IPS-NIHi11 (cell line): Measurements from ENCODE around the gene GFER.
A peak's percentile ranks its signal among the peaks of the same experiment; 100 is the strongest.
"Not testable (repeated sequence)": the region's sequence is repeated elsewhere in the genome, so short reads cannot be mapped to it uniquely, and the experiment has no call there.

Experiments
- DNase-seq: peaks from one replicate; pipeline ENCODE4 v3.0.0; 2012; ENCODE audit warnings: mixed read lengths, low spot score

GFER gene

DNA sequence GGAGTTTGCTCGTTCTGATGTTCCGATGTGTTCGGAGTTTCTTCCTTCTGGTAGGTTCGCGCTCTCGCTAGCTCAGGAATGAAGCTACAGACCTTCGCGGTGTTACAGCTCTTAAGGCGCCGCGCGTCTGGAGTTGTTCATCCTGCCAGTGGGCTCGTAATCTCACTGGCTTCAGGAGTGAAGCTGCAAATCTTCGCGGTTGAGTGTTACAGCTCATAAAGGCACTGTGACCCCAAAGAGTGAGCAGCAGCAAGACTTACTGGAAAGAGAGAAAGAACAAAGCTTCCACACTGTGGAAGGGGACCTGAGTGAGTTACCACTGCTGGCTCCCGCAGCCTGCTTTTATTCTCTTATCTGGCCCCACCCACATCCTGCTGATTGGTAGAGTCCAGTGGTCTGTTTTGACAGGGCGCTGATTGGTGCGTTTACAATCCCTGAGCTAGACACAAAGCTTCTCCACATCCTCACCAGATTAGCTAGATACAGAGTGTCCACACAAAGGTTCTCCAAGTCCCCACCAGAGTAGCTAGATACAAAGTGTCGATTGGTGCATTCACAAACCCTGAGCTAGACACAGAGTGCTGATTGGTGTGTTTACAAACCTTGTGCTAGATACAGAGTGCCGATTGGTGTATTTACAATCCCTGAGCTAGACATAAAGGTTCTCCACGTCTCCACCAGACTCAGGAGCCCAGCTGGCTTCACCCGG lies 26.4 kb upstream of the GFER start:
- DNase-seq: not testable (repeated sequence)

DNA sequence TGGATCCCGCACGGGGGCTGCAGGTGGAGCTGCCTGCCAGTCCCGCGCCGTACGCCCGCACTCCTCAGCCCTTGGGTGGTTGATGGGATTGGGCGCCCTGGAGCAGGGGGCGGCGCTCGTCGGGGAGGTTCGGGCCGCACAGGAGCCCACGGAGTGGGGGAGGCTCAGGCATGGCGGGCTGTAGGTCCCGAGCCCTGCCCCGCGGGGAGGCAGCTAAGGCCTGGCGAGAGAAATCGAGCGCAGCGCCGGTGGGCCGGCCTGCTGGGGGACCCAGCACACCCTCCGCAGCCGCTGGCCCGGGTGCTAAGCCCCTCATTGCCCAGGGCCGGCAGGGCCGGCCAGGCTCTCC lies 25.9 kb upstream of the GFER start:
- DNase-seq: not testable (repeated sequence)

DNA sequence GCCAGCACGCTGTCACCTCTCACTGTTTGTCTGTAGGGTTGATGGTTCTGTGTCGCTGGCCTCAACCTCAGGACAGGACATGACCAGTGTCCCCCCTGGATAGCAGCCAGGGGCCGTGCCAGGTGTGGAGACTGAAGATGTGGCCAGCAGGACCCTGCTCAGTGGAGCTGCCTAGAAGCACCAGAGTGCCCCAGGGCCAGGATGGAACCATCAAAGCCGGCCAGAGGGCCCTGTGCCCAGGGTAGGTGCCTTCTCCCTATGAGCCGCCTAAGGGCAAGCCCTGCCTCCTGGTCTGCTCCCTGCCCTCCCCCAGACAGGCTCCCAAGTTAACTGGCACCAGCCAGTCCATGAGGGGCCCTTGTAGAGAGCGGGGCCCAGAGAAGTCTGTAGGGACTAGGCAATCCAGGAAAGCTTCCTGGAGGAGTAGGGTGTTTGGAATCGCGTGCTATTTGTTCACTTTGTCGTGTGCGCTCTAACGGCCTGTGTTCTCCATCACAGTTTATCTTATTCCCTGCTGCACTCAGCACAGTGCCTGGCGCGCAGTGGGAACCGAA lies 25.2 kb upstream of the GFER start:
- no peak for DNase-seq

DNA sequence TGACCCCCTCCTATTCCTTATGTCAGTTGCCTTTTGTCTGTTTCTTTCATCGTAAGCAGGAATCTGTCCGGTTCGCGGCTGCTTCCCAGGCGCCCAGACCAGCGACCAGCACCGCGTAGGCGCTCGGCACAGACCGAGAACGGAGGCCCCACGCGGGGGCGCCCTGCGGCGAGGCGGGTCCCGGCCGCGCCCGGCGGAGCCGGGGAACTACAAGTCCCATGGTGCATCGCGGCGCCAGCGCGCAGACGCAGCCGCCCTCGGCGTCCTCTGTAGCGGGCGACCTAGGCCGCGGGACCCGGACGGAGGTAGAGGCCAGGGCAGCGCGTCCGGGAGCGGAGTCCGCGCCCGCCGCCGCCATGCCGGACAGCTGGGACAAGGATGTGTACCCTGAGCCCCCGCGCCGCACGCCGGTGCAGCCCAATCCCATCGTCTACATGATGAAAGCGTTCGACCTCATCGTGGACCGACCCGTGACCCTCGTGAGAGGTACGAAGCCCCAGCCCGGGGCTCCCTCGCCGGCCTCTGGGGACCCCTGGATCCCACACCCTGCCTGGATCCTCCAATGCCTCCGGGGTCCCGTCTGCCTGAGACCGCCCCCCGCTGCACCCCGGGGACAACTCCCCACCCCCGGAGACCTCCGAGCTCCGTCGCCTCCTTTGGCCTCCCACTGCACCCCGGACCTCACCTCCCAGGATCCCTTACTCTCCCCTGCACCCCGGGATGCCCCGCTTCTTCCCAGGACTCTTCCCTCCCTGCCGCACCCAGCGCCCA lies 24.5 kb upstream of the GFER start, which contains the start of gene NDUFB10:
Gene NDUFB10 (plus strand): TSS at position 270 of the 771 bp plus-strand sequence. CDS start 87 bp downstream, at position 357.
- peak; percentile 92 for DNase-seq

DNA sequence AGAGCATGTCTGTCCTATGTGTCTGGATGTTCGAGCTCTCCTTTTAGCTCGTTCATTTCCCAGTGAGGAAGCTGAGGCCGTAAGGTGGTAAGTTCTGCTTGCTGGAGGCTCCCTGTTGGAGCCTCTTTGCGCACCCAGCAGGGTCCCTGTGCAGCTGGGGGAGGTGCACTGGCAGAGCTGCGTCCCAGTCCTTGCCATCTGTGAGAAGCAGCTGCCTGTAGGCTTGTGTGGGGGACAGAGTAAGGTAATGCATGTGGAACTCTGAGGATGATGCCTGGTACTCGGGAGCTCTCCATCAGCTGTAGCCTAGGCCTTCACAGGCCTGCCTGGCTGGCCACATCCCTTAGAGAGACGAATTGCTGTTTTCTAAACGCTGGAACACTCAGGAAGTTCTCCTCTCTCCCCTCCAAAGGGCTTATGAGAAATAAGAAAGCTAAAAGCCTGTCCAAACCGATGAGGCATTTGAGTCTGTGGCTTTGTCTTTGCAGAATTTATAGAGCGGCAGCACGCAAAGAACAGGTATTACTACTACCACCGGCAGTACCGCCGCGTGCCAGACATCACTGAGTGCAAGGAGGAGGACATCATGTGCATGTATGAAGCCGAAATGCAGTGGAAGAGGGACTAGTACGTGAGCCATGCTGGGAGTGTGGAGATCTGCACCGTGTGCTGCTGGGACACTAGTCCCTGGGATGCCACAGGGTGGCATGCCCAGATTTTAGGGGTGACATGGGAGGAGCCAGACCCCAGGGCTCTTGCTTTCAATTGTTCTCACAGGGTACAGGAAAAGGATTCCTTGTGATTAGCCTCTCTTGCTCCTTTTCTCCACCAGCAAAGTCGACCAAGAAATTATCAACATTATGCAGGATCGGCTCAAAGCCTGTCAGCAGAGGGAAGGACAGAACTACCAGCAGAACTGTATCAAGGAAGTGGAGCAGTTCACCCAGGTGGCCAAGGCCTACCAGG lies 23.0 kb upstream of the GFER start:
- no peak for DNase-seq

DNA sequence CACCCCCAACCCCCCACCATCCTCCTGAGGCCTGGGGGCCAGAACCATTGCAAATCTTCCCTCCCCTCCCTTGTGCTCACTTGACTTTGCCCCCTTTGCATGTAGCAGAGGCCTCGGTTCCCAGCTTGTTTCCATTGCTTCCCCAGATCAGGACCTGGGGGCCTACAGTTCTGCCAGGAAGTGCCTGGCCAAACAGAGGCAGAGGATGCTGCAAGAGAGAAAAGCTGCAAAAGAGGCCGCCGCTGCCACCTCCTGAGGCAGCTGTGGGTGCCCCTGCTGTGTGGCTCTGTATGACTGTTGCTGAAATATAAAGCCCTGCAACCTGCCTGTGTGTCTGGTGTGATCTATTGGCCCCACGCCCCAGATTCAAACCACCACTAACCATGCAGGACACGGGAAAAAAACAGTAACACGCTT lies 22.3 kb upstream of the GFER start:
- no peak for DNase-seq

DNA sequence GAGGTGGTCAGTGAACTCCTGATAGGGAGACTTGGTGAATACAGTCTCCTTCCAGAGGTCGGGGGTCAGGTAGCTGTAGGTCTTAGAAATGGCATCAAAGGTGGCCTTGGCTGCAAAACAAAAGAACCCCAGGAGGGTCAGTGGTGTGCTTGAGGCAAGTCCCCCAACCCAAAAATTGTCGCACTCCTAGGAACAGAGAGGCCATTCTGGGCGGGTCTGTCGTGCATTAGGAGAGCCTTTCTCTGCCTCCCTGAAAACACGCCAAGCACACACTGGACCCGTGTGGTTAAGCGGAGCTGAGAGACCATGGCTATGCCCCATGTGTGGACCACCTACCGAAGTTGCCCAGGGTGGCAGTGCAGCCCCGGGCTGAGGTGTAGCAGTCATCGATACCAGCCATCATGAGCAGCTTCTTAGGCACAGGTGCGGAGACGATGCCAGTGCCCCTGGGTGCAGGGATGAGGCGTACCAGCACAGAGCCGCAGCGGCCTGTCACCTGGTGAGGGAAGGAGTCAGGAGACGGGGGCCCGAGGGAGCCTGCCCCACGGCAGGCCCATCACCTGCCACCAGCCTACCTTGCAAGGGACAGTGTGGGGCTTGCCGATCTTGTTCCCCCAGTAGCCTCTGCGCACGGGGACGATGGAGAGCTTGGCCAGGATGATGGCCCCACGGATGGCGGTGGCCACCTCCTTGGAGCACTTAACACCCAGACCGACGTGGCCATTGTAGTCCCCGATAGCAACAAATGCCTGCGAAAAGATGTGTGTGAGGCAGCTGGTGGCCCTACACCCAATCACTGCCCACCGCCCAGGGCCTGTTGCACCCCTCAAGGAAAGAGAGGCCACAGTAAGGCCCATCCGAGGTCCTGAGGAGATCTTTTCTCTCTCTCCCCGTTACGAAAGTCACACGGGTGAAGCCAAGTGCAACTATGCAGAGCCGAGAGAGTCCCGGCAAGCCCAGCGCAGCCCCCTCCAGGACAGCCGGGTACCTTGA lies 21.5 kb upstream of the GFER start:
- DNase-seq: not testable (repeated sequence)

DNA sequence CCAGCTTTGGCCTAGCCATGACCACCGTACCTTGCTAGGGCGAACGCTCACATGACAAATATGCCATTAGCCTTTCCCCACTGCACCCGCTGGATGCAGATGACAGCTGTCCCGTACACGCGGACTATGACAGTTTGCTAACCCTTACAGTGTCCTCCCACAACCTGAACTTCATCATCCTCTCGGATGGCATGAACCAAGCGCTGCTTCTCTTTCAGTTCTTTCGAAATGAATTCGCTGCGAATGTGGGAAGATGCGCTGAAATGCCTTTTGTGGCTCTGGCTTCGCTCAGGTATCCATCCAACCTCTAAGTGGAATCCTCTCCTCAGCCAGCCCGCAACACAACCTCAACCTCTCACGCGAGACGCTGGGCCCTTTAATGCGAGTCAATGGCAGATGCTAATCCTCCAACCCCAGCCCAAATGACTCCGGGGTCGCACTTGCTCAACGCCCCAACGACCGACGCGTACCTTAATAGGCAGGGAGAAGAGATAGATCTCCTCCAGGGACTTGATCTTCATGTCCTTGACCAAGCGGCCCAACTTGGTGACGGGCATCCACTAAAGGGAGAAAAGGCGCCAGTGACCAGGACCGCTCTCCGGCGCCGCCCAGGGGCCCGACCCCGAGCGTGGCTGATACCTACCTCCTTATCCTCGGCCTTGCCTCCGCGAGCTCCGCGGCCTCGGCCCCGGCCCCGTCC lies 20.0 kb upstream of the GFER start:
- DNase-seq: no peak

DNA sequence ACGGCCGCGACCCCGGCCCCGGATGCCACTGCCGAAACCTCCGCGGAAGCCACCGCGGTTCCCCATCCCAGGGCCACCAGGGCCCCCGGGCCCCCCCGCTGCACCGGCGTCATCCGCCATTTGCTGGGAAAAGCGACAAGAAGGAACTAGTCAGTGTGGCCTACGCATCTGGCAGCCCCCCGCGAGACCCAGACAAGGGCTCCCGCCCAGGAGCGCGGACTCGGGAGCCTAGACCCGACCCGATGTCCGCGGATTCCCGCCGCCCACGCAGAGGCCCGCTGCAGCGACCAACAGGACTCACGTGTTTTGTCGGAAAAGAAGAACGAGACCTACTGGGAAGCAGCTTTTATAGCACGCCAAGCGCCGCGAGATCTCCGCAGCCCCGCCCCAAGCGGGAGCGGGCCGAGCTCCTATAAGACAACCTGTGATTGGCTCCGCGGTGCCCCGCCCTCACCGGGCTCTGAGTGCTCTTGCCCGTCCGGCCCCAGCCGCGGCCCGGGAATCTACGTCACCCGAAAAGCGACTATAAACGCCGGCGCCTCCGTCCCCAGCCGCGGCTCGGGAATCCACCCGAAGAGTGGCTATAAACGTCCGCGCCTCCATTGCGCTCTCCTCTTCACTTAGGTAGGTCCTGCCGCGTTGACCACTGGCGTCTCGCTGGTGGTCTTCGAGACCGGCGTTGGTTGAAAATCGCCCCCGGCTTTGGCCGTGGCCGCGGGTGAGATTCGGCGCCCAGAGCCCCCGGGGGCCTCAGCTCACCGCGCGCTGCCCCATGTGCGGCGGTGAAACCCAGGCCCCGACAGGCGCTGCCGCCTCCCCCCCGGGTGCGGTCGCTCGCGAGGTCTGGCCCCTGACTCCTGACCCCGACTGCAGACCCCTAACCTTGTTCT lies 19.2 kb upstream of the GFER start, which contains the start of gene RPS2:
Gene RPS2 (minus strand): TSS at position 321 of the 890 bp plus-strand sequence. CDS start 201 bp downstream, at position 120.
- DNase-seq: peak; percentile 99

DNA sequence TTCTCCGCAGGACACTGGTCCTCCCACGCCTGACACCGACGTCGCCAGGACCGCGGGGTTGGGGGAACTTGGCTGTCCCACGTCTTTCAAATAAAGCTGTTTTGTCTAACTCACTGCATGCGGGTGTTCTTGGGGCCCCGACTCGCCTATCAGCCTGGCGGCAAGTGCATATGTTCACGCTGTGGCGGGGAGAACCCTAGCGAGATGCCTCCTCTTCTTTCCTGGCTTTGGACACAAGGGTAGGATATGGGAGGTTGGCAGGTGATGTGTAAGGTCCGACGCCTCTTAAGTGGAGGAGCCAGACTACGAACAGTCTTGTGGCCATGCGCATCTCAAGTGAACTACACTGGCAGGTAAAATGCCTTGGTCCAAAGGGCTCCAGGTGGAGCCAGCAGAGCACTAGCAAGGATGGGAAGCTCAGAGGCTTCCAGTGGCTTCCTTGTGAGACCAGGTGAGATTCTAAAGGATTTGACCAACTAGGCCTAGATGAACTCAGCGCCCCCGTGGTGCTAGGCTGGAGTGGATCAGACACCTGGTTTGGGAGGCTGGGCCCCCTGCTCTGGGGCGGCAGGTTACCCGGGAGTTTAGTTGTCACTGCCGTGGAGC lies 18.5 kb upstream of the GFER start:
- DNase-seq: no peak

DNA sequence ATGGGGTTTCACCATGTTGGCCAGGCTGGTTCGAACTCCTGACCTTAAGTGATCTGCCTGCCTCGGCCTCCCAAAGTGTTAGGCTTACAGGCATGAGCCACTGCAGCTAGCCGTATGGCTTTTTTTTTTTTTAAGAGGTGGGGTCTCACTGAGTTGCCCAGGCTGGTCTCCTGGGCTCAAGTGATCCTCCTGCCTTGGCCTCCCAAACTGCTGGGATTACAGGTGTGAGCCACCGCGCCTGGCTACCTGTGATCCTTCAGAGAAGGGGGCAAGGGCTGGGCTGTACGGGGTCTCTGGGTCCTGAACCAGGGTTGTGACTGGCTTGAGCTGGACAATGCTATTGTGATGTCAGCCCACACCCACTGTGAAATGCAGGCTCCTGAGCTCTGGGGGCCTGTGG lies 17.5 kb upstream of the GFER start, which contains the start of gene RNF151:
Gene RNF151 (plus strand): TSS at position 397 of the 400 bp plus-strand sequence. CDS start 26 bp downstream, outside the sequence.
- DNase-seq: no peak

DNA sequence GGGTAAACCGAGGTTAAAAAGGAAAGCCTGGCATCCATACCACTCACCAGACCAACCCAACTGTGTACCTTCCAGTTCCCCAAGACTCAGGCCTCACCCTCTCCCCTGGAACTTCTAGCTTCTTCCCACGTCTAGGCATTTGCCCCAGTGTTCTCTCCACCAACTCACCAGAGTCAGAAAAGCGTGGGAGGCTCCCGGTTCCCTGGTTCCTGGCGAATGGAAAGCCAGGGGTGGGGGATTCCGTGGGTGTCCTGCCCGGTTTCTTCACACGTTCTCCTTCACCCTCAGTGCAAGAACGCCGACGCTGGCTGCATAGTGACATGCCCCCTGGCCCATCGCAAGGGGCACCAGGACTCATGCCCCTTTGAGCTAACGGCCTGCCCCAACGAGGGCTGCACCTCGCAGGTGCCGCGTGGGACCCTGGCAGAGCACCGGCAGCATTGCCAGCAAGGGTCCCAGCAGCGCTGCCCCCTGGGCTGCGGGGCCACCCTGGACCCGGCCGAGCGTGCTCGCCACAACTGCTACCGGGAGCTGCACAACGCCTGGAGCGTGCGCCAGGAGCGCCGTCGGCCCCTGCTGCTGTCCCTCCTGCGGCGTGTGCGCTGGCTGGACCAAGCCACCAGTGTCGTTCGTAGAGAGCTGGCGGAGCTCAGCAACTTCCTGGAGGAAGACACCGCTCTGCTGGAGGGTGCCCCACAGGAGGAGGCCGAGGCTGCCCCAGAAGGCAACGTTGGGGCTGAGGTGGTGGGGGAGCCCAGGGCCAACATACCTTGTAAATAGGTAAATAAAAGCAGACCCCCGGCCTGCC lies 15.6 kb upstream of the GFER start:
- no peak for DNase-seq

DNA sequence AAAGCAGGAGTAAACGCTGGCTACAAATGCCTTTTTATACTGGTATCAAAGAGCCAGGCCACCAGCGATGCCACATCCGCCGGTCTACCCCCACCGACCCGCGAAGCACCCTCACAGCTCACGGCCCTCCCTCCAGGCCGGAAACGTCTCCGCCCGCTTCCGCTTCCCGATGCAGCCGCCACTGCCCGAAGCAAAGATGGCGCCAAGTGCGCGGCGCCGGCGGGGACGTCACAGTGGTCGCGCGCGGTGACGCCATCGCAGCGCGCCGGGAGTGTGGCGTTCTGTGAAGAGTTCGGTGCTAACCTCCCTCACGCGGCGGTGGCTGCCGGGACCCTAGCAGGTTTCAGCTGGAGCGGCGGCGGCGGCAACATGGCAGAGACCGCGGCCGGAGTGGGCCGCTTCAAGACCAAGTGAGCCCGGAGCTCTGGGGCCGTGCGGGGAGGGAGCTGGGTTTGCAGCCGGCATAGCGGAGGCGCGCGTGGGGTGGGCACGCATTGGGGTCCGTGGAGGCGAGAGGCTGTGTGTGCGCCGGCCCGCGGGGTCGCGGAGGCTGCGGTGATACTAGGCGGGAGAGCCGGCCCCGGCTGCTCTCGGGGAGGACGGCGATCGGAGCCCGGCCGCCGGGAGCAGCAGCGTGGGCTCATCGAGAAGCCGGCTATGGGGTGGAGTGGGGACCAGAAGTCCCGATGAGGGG lies 12.1 kb upstream of the GFER start, which contains the start of gene TBL3:
Gene TBL3 (plus strand): TSS at position 258 of the 694 bp plus-strand sequence. CDS start 112 bp downstream, at position 370.
- DNase-seq: peak; percentile 96

DNA sequence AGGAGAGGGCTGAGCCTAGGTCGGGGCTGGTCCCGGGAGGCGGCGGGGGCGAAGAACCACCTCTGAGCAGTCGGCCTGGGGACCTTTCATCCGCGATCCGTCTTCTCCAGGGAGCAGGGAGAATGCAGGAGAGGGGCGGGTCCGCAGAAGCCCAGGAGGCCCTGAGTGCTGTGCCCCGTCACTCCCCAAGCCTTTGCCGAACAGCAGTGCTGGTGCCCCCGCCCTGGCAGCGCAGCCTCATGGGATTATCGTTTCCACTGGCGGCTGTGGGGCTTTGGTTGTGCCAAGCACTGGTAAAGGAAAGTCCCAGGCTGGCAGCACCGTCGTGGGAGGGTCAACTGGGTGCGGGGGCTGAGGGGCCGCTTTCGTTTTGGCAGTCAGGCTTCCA lies 11.5 kb upstream of the GFER start:
- DNase-seq: no peak

DNA sequence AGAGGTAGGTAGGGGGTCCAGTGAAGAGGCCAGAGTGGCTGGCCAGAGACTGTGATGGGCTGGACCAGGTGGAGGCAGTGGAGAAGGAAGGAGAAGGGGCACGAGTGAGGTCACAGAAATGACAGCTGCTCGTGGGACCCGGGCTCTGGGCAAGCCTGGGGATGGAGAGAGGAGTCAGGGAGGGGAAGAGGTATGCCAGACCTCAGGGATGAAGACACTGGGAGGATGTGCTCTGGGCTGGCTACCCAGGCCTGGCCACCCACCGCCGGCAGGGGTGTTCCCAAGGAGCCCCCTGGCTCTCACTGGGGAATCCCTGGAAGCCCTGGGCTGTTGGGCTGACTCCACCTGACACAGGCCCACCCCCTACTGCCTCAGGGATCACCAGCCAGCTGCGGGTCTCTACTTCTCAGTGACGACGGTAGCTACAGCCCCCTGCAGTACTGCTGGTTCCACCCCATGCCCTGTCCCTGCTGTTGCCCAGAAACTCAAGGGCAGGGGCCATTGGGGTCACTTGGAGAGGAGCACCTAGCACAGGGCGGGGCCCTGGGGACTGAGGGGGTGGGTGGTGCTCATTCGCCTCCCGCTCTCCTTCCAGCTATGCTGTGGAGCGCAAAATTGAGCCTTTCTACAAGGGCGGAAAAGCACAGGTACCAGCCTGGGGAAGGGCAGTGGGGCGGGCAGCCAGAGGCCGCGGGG lies 10.4 kb upstream of the GFER start:
- DNase-seq: no peak
